BLaER1 (cell line): ENCODE results near the gene SLC22A5.
A peak's percentile ranks its signal among the peaks of the same experiment; 100 is the strongest.

Experiments
- H3K27ac ChIP-seq: shearing (Covaris generic); formaldehyde crosslinking; 2 replicates; pipeline ENCODE4 v1.8.1; 2022
- H3K27me3 ChIP-seq: shearing (Covaris generic); formaldehyde crosslinking; 2 replicates; pipeline ENCODE4 v1.8.1; 2022
- H3K36me3 ChIP-seq: shearing (Covaris generic); formaldehyde crosslinking; 2 replicates; pipeline ENCODE4 v1.8.1; 2022
- H3K4me1 ChIP-seq: shearing (Covaris generic); formaldehyde crosslinking; 2 replicates; pipeline ENCODE4 v1.8.1; 2022
- H3K4me2 ChIP-seq: shearing (Covaris generic); formaldehyde crosslinking; 2 replicates; pipeline ENCODE4 v1.8.1; 2022
- H3K4me3 ChIP-seq: shearing (Covaris generic); formaldehyde crosslinking; 2 replicates; pipeline ENCODE4 v1.8.1; 2022
- H3K9ac ChIP-seq: shearing (Covaris generic); formaldehyde crosslinking; 2 replicates; pipeline ENCODE4 v1.8.1; 2022
- H3K9me3 ChIP-seq: shearing (Covaris generic); formaldehyde crosslinking; 2 replicates; pipeline ENCODE4 v1.8.1; 2022
- H4K20me1 ChIP-seq: shearing (Covaris generic); formaldehyde crosslinking; 2 replicates; pipeline ENCODE4 v1.8.1; 2022
- Cebpa-rat ChIP-seq: shearing (Covaris generic); IDR thresholded peaks from 2 replicates; pipeline ENCODE4 v1.8.1; 2022

SLC22A5 gene

GRCh38 chr5:132342291-132343180 is 27.0 kb upstream of the SLC22A5 start:
- Histone ChIP-seq H3K9me3 (0 out of 2 replicates have a peak, but pooled peaks cover 6% of the 10 kb centered on the region), H3K27me3 (no peaks in the 10 kb centered on the region), H3K27ac (no peak overlapping the region), H3K4me2 (no peak overlapping the region), H4K20me1 (no peaks in the 10 kb centered on the region), H3K4me3 (no peak overlapping the region), H3K4me1 (peaks cover 10% of the 10 kb centered on the region), H3K36me3 (no peaks in the 10 kb centered on the region), H3K9ac (no peak overlapping the region)
- peak; percentile 74; the same call in 1 of the 2 replicates for TF ChIP-seq Cebpa-rat

GRCh38 chr5:132344775-132345514 is 24.6 kb upstream of the SLC22A5 start:
- H3K4me1 ChIP-seq = peaks cover 7% of the 10 kb centered on the region
- H3K36me3 ChIP-seq = peaks cover 7% of the 10 kb centered on the region; the same call in 1 of the 2 replicates
- no peak overlapping the region for H3K4me3 ChIP-seq
- no peaks in the 10 kb centered on the region for H4K20me1 ChIP-seq
- no peak overlapping the region for H3K4me2 ChIP-seq
- no peaks in the 10 kb centered on the region for H3K27me3 ChIP-seq
- TF ChIP-seq Cebpa-rat = no peak
- H3K9ac ChIP-seq = no peak overlapping the region
- H3K27ac ChIP-seq = no peak overlapping the region
- H3K9me3 ChIP-seq = peaks cover 13% of the 10 kb centered on the region; the same call in 1 of the 2 replicates

GRCh38 chr5:132353486-132353995 is 16.0 kb upstream of the SLC22A5 start:
- H3K9ac ChIP-seq = no peak overlapping the region
- H3K9me3 ChIP-seq = peaks cover 7% of the 10 kb centered on the region; the same call in 1 of the 2 replicates
- H3K36me3 ChIP-seq = peaks cover 7% of the 10 kb centered on the region; the same call in 1 of the 2 replicates
- H3K27me3 ChIP-seq = no peaks in the 10 kb centered on the region
- H3K4me2 ChIP-seq = no peak overlapping the region
- no peak overlapping the region for H3K4me3 ChIP-seq
- no peaks in the 10 kb centered on the region for H4K20me1 ChIP-seq
- H3K27ac ChIP-seq = no peak overlapping the region
- no peak for TF ChIP-seq Cebpa-rat
- peaks cover 16% of the 10 kb centered on the region for H3K4me1 ChIP-seq

GRCh38 chr5:132354381-132355139 is 14.9 kb upstream of the SLC22A5 start:
- no peak overlapping the region for H3K4me2 ChIP-seq
- H3K4me3 ChIP-seq = no peak overlapping the region
- TF ChIP-seq Cebpa-rat = no peak

GRCh38 chr5:132355140-132355765 is 14.3 kb upstream of the SLC22A5 start:
- no peak overlapping the region for H3K9ac ChIP-seq

More at GRCh38 chr5:132354381-132355139, 14.9 kb upstream of the SLC22A5 start:
- Histone ChIP-seq H3K4me1 (peaks cover 17% of the 10 kb centered on the region), H3K27me3 (no peaks in the 10 kb centered on the region), H3K36me3 (peaks cover 1% of the 10 kb centered on the region; the same call in 1 of the 2 replicates), H4K20me1 (no peaks in the 10 kb centered on the region), H3K27ac (no peak overlapping the region), H3K9me3 (peaks cover 1% of the 10 kb centered on the region; the same call in 1 of the 2 replicates), H3K9ac (no peak overlapping the region)

GRCh38 chr5:132358775-132359174 is 10.7 kb upstream of the SLC22A5 start:
- Histone ChIP-seq H3K4me1 (peaks cover 17% of the 10 kb centered on the region), H3K27ac (no peak overlapping the region), H3K4me3 (no peak overlapping the region), H4K20me1 (no peaks in the 10 kb centered on the region), H3K36me3 (no peaks in the 10 kb centered on the region), H3K9ac (no peak overlapping the region), H3K9me3 (no peaks in the 10 kb centered on the region), H3K27me3 (no peaks in the 10 kb centered on the region), H3K4me2 (peak overlapping the region; percentile 67; the same call in 1 of the 2 replicates)
- no peak for TF ChIP-seq Cebpa-rat

More at GRCh38 chr5:132355140-132355765, 14.3 kb upstream of the SLC22A5 start:
- peaks cover 17% of the 10 kb centered on the region for H3K4me1 ChIP-seq
- no peaks in the 10 kb centered on the region for H4K20me1 ChIP-seq
- no peak overlapping the region for H3K4me2 ChIP-seq
- no peaks in the 10 kb centered on the region for H3K27me3 ChIP-seq
- no peak overlapping the region for H3K4me3 ChIP-seq
- H3K27ac ChIP-seq = no peak overlapping the region
- TF ChIP-seq Cebpa-rat = no peak
- H3K36me3 ChIP-seq = no peaks in the 10 kb centered on the region
- no peaks in the 10 kb centered on the region for H3K9me3 ChIP-seq

- H3K4me1 ChIP-seq = peaks cover 16% of the 10 kb centered on the region
Measured at GRCh38 chr5:132362086-132362485, 7.4 kb upstream of the SLC22A5 start.

GRCh38 chr5:132363431-132364112 is 5.9 kb upstream of the SLC22A5 start:
- no peak for TF ChIP-seq Cebpa-rat
- Histone ChIP-seq H3K4me2 (no peak overlapping the region), H3K9me3 (no peaks in the 10 kb centered on the region), H3K27me3 (no peaks in the 10 kb centered on the region), H3K27ac (no peak overlapping the region), H3K4me1 (peaks cover under 1% of the 10 kb centered on the region; the same call in 1 of the 2 replicates), H3K9ac (no peak overlapping the region), H3K36me3 (no peaks in the 10 kb centered on the region), H3K4me3 (no peak overlapping the region), H4K20me1 (no peaks in the 10 kb centered on the region)

More at GRCh38 chr5:132362086-132362485, 7.4 kb upstream of the SLC22A5 start:
- Histone ChIP-seq H3K4me3 (no peak overlapping the region), H3K4me2 (no peak overlapping the region), H3K36me3 (no peaks in the 10 kb centered on the region), H3K27me3 (no peaks in the 10 kb centered on the region), H3K27ac (no peak overlapping the region), H3K9ac (no peak overlapping the region), H3K9me3 (no peaks in the 10 kb centered on the region), H4K20me1 (no peaks in the 10 kb centered on the region)
- TF ChIP-seq Cebpa-rat = no peak
